ENCODE measurements around the gene KLK8.

The KLK8 gene

GRCh38 chr19:51001515-51001914, at the start of gene KLK8:
TSS of gene KLK8 (minus strand) at chr19:51001604. CDS start at chr19:51001167, 437 bp downstream.
- in situ Hi-C loops (cut with MboI; ENCODE audit: low pct_unique_long_range_greater_than_20kb, low sequenced_read_pairs), result no loop called here

GRCh38 chr19:51047031-51047335, 45.6 kb upstream of the KLK8 start:
- no peak for DNase-seq

More at GRCh38 chr19:51001515-51001914, at the start of gene KLK8:
- DNase-seq, result no peak

GRCh38 chr19:51044327-51044726, 42.9 kb upstream of the KLK8 start:
- in situ Hi-C loops (cut with MboI; ENCODE audit: low pct_unique_long_range_greater_than_20kb, low sequenced_read_pairs), result no loop called here
- no peak for DNase-seq

More at GRCh38 chr19:51047031-51047335, 45.6 kb upstream of the KLK8 start:
- in situ Hi-C loops (cut with MboI; ENCODE audit: low pct_unique_long_range_greater_than_20kb, low sequenced_read_pairs), result no loop called here

GRCh38 chr19:51043497-51043896, 42.1 kb upstream of the KLK8 start:
- no peak for DNase-seq
- in situ Hi-C loops (cut with MboI; ENCODE audit: low pct_unique_long_range_greater_than_20kb, low sequenced_read_pairs), result no loop called here

- DNase-seq, result no peak
- in situ Hi-C loops (cut with MboI; ENCODE audit: low pct_unique_long_range_greater_than_20kb, low sequenced_read_pairs), result no loop called here
Measured at GRCh38 chr19:51040151-51040550, 38.7 kb upstream of the KLK8 start.

- in situ Hi-C loops (cut with MboI; ENCODE audit: low pct_unique_long_range_greater_than_20kb, low sequenced_read_pairs), result no loop called here
- no peak for DNase-seq
Measured at GRCh38 chr19:51036519-51036918, 35.1 kb upstream of the KLK8 start.

- DNase-seq, result no peak
- in situ Hi-C loops (cut with MboI; ENCODE audit: low pct_unique_long_range_greater_than_20kb, low sequenced_read_pairs), result no loop called here
Measured at GRCh38 chr19:51034704-51035103, 33.3 kb upstream of the KLK8 start, which contains the start of gene KLK12. TSS of gene KLK12 (minus strand) at chr19:51035002. CDS start at chr19:51034621, 381 bp downstream.

- no peak for DNase-seq
- in situ Hi-C loops (cut with MboI; ENCODE audit: low pct_unique_long_range_greater_than_20kb, low sequenced_read_pairs), result no loop called here
Measured at GRCh38 chr19:51031880-51032225, 30.4 kb upstream of the KLK8 start.

- in situ Hi-C loops (cut with MboI; ENCODE audit: low pct_unique_long_range_greater_than_20kb, low sequenced_read_pairs), result no loop called here
- DNase-seq, result no peak
Measured at GRCh38 chr19:51031220-51031879, 29.9 kb upstream of the KLK8 start.

- in situ Hi-C loops (cut with MboI; ENCODE audit: low pct_unique_long_range_greater_than_20kb, low sequenced_read_pairs), result no loop called here
- DNase-seq, result no peak
Measured at GRCh38 chr19:51030631-51031030, 29.2 kb upstream of the KLK8 start.

- DNase-seq, result no peak
- in situ Hi-C loops (cut with MboI; ENCODE audit: low pct_unique_long_range_greater_than_20kb, low sequenced_read_pairs), result no loop called here
Measured at GRCh38 chr19:51029718-51030117, 28.3 kb upstream of the KLK8 start.

GRCh38 chr19:51027873-51028272, 26.5 kb upstream of the KLK8 start:
- in situ Hi-C loops (cut with MboI; ENCODE audit: low pct_unique_long_range_greater_than_20kb, low sequenced_read_pairs), result no loop called here
- DNase-seq, result no peak

- no peak for DNase-seq
- in situ Hi-C loops (cut with MboI; ENCODE audit: low pct_unique_long_range_greater_than_20kb, low sequenced_read_pairs), result no loop called here
Measured at GRCh38 chr19:51027126-51027806, 25.9 kb upstream of the KLK8 start.

GRCh38 chr19:51026554-51026831, 25.1 kb upstream of the KLK8 start, which contains the start of gene KLK11:
TSS of gene KLK11 (minus strand) at chr19:51026616. CDS start at chr19:51025631, 985 bp downstream.
- in situ Hi-C loops (cut with MboI; ENCODE audit: low pct_unique_long_range_greater_than_20kb, low sequenced_read_pairs), result no loop called here
- DNase-seq, result no peak

- no peak for DNase-seq
- in situ Hi-C loops (cut with MboI; ENCODE audit: low pct_unique_long_range_greater_than_20kb, low sequenced_read_pairs), result no loop called here
Measured at GRCh38 chr19:51025809-51026553, 24.6 kb upstream of the KLK8 start.

GRCh38 chr19:51025401-51025800, 24.0 kb upstream of the KLK8 start:
- no peak for DNase-seq
- in situ Hi-C loops (cut with MboI; ENCODE audit: low pct_unique_long_range_greater_than_20kb, low sequenced_read_pairs), result no loop called here

GRCh38 chr19:51024924-51025323, 23.5 kb upstream of the KLK8 start:
- in situ Hi-C loops (cut with MboI; ENCODE audit: low pct_unique_long_range_greater_than_20kb, low sequenced_read_pairs), result no loop called here

GRCh38 chr19:51023946-51024345, 22.5 kb upstream of the KLK8 start:
- in situ Hi-C loops (cut with MboI; ENCODE audit: low pct_unique_long_range_greater_than_20kb, low sequenced_read_pairs), result no loop called here
- no peak for DNase-seq

More at GRCh38 chr19:51024924-51025323, 23.5 kb upstream of the KLK8 start:
- no peak for DNase-seq

- in situ Hi-C loops (cut with MboI; ENCODE audit: low pct_unique_long_range_greater_than_20kb, low sequenced_read_pairs), result no loop called here
- no peak for DNase-seq
Measured at GRCh38 chr19:51022526-51022925, 21.1 kb upstream of the KLK8 start.

- DNase-seq, result peak; percentile 68
- in situ Hi-C loops (cut with MboI; ENCODE audit: low pct_unique_long_range_greater_than_20kb, low sequenced_read_pairs), result no loop called here
Measured at GRCh38 chr19:51020988-51021651, 19.7 kb upstream of the KLK8 start.
